Mucosa of stomach (tissue), 1 donor: ENCODE measurements around the gene MAD1L1.
"Not testable (repeated sequence)": the region's sequence is repeated elsewhere in the genome, so short reads cannot be mapped to it uniquely, and the experiment has no call there.

Experiments
- H3K27me3 ChIP-seq: one replicate; pipeline ENCODE4 v1.7.0; 2013; ENCODE audit warnings: mild to moderate bottlenecking, low read length; ENCODE audit not compliant: control insufficient read depth, insufficient read depth
- H3K36me3 ChIP-seq: one replicate; pipeline ENCODE4 v1.7.0; 2013; ENCODE audit warnings: low read length; ENCODE audit not compliant: control insufficient read depth, insufficient read depth
- H3K4me1 ChIP-seq: one replicate; pipeline ENCODE4 v1.7.0; 2013; ENCODE audit warnings: mild to moderate bottlenecking, low read length; ENCODE audit not compliant: control insufficient read depth, insufficient read depth
- H3K4me3 ChIP-seq: one replicate; pipeline ENCODE4 v1.7.0; 2013; ENCODE audit warnings: low read length
- H3K9ac ChIP-seq: one replicate; pipeline ENCODE4 v1.7.0; 2013; ENCODE audit warnings: mild to moderate bottlenecking, low read length, moderate library complexity
- H3K9me3 ChIP-seq: one replicate; pipeline ENCODE4 v1.7.0; 2013; ENCODE audit warnings: mild to moderate bottlenecking, low read length, moderate library complexity; ENCODE audit not compliant: control insufficient read depth
- donor health status: Pancreatic carcinoma.

MAD1L1 gene

DNA sequence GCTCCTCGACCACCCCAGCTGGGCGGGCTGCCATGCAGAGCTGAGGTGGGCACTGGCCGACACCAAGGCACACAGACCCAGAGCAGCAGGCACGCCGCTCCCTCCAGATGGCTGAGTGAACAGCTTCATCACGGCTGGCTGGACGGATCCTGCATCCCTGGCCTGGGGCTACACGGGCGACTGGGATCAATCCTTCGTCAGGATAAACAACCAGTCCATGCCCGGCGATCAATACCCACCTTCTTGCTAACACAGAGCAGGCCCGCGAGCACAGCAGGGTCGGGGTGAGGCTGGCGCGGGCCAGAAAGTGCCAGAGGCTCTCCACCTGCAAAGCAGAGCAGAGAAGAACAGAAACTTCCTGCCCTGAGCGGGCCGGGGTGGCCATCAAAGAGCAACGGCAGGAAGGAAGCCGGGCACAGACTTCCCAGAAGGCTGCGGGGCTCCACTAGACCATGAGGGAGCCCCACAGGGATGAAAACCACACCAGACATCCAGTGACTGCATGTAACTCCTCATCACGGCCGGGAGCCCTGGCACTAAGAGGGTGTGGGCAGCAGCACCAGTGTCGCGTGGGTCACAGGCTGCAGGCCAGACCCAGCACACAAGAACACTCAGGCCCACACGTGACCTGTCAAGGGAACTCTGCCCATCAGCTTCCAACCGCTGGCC is 166.4 kb downstream of the MAD1L1 start:
- Histone ChIP-seq H3K4me1 (peaks cover 18% of the 10 kb centered on the region), H3K4me3 (no peak overlapping the region), H3K36me3 (no peaks in the 10 kb centered on the region), H3K9me3 (no peaks in the 10 kb centered on the region), H3K27me3 (no peaks in the 10 kb centered on the region), H3K9ac (no peak overlapping the region)

DNA sequence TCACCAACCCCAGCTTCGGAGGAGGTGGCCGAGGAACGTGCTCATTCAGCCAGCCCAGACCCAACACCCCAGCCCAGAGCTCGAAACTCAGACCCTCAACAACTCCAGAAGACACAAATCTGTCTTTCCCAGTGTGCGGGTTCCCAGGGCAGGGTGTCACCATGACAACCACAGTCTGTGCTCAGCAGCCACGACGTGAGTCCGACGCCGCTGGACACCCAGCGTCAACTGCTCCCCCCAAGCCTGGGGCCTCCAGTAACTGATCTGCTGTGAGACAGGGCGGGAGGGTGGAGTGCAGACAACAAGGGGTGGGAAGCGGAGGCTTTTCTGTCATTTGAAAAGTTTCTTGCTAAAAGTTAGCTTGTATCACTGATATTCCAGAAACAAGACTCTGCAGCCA is 167.2 kb downstream of the MAD1L1 start:
- no peak overlapping the region for H3K4me3 ChIP-seq
- no peaks in the 10 kb centered on the region for H3K36me3 ChIP-seq
- H3K9me3 ChIP-seq = no peaks in the 10 kb centered on the region
- peaks cover 18% of the 10 kb centered on the region for H3K4me1 ChIP-seq
- H3K9ac ChIP-seq = no peak overlapping the region
- no peaks in the 10 kb centered on the region for H3K27me3 ChIP-seq

DNA sequence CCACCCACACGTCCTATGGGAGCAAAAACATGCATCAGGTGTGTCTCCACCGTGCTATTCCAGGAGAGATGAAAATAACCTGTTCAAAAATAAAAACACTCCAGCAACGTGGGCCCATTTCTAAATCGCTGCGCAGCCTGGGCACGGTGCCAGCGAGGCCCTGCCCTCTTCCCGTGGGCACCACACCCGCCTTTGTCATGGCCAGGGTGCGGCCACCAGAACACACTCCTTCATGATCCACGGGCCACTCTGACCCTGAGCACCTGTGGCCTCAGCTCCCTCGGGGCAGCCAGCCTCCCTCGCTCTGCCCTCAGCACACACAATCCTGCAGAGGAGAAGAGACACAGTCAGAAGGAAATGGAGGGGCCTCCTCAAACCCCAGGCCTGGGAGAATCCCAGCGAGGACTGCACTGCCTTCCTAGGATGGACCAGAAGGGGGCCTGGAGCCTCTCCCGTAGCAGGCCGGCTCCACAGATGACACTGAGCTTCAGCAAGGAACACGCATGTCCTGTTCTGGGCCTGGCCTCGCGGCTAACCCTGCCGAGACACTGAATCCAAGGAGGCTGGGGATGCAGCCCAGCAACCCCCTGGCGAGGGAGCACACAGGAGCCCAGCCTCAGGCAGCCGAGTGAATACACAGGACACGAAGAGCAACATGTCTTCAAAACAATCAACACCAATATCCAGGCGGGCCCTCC is 169.0 kb downstream of the MAD1L1 start:
- no peaks in the 10 kb centered on the region for H3K27me3 ChIP-seq
- no peak overlapping the region for H3K9ac ChIP-seq
- peaks cover 18% of the 10 kb centered on the region for H3K4me1 ChIP-seq
- no peak overlapping the region for H3K4me3 ChIP-seq
- H3K9me3 ChIP-seq = no peaks in the 10 kb centered on the region
- no peaks in the 10 kb centered on the region for H3K36me3 ChIP-seq

DNA sequence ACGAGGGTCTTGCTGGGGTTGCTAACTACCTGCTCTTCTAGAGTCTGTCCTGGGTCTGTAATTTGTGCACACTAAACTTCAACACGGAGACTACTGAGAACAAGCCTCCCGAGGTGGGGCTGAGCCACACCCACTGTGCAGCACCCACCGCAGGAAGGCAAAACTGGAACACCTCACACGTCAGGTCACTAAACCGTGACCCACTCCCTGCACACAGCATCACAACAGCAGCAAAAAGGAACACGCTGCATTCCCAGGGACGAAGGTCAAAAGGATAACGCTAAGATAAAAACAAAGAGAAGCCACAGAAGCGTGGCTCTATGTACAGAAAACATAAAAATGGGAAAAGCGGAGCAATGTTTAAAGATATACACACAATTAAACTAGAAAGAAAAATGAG is 170.1 kb downstream of the MAD1L1 start:
- H3K4me3 ChIP-seq = no peak overlapping the region
- no peaks in the 10 kb centered on the region for H3K36me3 ChIP-seq
- H3K27me3 ChIP-seq = no peaks in the 10 kb centered on the region
- no peaks in the 10 kb centered on the region for H3K9me3 ChIP-seq
- no peak overlapping the region for H3K9ac ChIP-seq
- H3K4me1 ChIP-seq = peaks cover 18% of the 10 kb centered on the region

DNA sequence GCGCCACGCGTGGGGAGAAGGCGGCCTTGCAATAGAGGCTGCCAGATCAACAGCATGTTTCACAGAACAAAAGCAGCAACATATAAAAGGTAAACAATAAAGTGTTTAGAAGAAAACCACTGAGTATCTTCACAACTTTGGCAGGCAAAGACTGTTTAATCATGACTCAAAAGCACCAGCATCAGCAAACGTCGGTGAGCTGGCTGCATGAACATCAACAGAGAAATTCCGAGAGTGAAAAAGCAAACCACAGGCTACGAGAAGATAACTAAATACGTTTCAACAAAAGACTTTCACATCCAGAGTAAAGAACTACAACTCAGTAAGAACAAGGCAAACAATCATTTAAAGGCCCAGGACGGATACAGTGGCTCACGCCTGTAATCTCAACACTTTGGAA is 172.0 kb downstream of the MAD1L1 start:
- Histone ChIP-seq H3K9me3 (no peaks in the 10 kb centered on the region), H3K36me3 (no peaks in the 10 kb centered on the region), H3K4me1 (peaks cover 18% of the 10 kb centered on the region), H3K4me3 (no peak overlapping the region), H3K27me3 (no peaks in the 10 kb centered on the region), H3K9ac (no peak overlapping the region)

DNA sequence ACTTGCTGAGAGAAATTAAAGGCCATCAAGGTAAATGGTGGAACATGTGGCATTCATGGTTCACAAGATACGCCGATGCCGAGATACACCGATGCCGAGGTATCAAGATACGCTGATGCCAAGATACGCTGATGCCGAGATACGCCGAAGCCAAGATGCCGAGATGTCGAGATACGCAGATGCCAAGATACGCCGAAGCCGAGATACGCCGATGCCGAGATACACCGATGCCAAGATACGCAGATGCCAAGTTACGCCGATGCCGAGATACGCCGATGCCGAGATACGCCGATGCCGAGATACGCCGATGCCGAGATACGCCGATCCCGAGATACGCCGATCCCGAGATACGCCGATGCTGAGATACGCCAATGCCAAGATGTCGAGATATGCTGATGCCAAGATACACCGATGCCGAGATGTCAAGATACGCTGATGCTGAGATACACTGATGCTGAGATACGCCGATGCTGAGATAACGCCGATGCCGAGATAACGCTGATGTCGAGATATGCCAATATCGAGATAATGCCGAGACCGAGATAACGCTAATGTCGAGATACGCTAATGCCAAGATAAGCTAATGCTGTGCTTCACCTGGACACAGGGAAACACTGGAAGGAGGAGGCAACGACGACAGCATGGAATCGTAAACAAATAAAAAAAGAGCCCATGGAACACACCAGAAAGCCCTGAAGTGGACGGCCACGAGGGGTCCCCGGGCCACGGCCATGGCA is 172.6 kb downstream of the MAD1L1 start:
- Histone ChIP-seq H3K4me3 (no peak overlapping the region), H3K9me3 (no peaks in the 10 kb centered on the region), H3K36me3 (no peaks in the 10 kb centered on the region)

DNA sequence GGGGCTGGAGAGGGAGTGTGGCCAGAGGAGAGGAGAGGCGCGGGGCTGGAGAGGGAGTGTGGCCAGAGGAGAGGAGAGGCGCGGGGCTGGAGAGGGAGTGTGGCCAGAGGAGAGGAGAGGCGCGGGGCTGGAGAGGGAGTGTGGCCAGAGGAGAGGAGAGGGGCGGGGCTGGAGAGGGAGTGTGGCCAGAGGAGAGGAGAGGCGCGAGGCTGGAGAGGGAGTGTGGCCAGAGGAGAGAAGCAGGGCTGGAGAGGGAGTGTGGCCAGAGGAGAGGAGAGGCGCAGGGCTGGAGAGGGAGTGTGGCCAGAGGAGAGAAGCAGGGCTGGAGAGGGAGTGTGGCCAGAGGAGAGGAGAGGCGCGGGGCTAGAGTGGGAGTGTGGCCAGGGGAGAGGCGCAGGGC is 174.5 kb downstream of the MAD1L1 start:
- H3K4me3 ChIP-seq, H3K27me3 ChIP-seq, H3K9me3 ChIP-seq, H3K9ac ChIP-seq, H3K4me1 ChIP-seq, H3K36me3 ChIP-seq: not testable (repeated sequence)

More for the DNA sequence above, 172.6 kb downstream of the MAD1L1 start:
- peaks cover 18% of the 10 kb centered on the region for H3K4me1 ChIP-seq
- no peaks in the 10 kb centered on the region for H3K27me3 ChIP-seq
- H3K9ac ChIP-seq = no peak overlapping the region

DNA sequence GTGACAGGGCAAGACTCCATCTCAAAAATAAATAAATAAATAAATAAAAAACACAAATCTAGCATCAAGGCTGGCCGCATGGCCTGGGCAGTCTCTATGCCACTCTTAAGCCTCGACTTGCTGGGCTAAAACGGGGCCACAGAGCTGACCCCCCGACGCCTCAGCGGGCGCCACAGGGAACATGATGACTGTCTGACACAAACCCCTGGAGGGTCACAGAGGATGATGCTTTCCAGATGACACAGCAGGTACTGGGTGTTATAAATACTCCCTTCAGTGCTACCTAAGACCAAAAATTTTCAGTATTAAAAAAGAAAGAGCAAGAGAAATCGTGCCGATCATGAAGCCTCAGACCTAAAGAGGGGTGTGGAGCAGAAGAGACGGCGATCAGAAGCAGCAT is 176.8 kb downstream of the MAD1L1 start:
- Histone ChIP-seq H3K9ac (no peak overlapping the region), H3K4me1 (peaks cover 12% of the 10 kb centered on the region), H3K4me3 (no peak overlapping the region), H3K36me3 (no peaks in the 10 kb centered on the region), H3K9me3 (no peaks in the 10 kb centered on the region), H3K27me3 (no peaks in the 10 kb centered on the region)

DNA sequence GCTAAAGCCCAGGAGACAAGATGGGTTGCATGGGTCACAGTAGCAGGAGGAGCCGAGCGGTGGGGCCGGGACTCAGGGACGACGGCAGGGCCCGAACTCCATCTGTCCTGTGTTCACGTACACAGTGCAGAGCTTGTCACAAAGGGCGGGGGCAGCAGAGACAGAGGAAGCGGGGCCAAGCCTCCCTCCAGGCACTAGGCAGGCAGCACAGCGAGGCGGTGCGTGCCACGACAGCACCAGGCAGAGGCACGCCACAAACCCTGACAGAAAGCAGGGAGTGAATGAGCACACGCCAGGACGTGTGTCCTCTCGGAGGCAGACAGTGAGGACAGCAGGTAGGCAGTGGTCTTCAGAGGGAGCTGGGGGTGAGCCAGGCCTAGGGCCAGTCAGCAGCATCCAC is 177.8 kb downstream of the MAD1L1 start:
- Histone ChIP-seq H3K9me3 (no peaks in the 10 kb centered on the region), H3K9ac (no peak overlapping the region), H3K4me3 (no peak overlapping the region), H3K27me3 (no peaks in the 10 kb centered on the region), H3K4me1 (peaks cover 12% of the 10 kb centered on the region), H3K36me3 (no peaks in the 10 kb centered on the region)

DNA sequence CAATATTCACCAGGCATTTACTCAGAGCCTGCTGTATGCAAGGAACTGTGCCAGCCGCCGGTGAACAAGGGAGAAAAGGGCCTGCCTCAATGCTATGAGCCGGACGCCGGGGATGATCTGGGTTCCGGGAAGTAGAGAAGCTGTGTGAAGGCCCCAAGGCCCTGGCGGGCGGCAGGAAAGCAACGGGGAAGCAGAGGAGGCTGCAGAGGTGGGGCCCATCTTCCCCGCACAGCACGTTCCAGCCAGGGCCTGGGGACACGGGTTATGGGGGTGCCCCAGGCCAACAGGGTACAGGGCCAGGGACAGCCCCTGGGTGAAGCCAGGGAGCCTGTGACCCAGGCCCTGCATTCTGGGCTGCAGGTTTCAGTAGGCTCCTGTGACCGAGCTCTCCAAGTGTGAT is 179.3 kb downstream of the MAD1L1 start:
- no peak overlapping the region for H3K4me3 ChIP-seq
- H3K9me3 ChIP-seq = no peaks in the 10 kb centered on the region
- no peak overlapping the region for H3K9ac ChIP-seq
- H3K27me3 ChIP-seq = no peaks in the 10 kb centered on the region
- no peaks in the 10 kb centered on the region for H3K36me3 ChIP-seq
- H3K4me1 ChIP-seq = peaks cover 12% of the 10 kb centered on the region

DNA sequence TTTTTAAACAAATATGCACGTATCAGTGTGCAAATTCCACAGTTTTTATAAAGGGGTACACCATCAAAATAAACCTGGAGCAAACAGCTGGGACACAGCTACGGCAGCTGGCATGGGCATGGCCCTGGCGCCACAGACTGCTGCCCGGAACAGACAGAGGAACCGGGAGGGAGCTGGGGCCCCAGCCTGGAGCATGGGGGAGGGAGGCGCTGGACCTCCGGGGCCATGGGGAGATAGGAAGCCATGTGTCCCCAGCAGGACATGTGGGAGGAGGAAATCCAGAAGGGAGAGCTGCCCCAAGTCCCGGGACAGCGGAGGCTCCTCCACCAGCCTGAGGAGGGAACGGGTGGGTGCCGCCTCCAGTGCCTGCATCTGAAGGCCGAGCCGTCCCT is 180.1 kb downstream of the MAD1L1 start:
- peaks cover 12% of the 10 kb centered on the region for H3K4me1 ChIP-seq
- no peaks in the 10 kb centered on the region for H3K36me3 ChIP-seq
- no peaks in the 10 kb centered on the region for H3K27me3 ChIP-seq
- H3K9ac ChIP-seq = no peak overlapping the region
- H3K9me3 ChIP-seq = no peaks in the 10 kb centered on the region
- H3K4me3 ChIP-seq = no peak overlapping the region
